Activated T-cell treated with anti-CD3 and anti-CD28 coated beads for 48 hours (primary cell): ENCODE measurements around the gene SLC35E4.
"Not testable (repeated sequence)": the region's sequence is repeated elsewhere in the genome, so short reads cannot be mapped to it uniquely, and the experiment has no call there.

Source experiments
- DNase-seq: peaks from one replicate; pipeline ENCODE4 v3.0.0-alpha.2; 2020; ENCODE audit warnings: low read depth

The SLC35E4 gene, protein sequence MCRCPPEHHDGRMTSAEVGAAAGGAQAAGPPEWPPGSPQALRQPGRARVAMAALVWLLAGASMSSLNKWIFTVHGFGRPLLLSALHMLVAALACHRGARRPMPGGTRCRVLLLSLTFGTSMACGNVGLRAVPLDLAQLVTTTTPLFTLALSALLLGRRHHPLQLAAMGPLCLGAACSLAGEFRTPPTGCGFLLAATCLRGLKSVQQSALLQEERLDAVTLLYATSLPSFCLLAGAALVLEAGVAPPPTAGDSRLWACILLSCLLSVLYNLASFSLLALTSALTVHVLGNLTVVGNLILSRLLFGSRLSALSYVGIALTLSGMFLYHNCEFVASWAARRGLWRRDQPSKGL

DNA sequence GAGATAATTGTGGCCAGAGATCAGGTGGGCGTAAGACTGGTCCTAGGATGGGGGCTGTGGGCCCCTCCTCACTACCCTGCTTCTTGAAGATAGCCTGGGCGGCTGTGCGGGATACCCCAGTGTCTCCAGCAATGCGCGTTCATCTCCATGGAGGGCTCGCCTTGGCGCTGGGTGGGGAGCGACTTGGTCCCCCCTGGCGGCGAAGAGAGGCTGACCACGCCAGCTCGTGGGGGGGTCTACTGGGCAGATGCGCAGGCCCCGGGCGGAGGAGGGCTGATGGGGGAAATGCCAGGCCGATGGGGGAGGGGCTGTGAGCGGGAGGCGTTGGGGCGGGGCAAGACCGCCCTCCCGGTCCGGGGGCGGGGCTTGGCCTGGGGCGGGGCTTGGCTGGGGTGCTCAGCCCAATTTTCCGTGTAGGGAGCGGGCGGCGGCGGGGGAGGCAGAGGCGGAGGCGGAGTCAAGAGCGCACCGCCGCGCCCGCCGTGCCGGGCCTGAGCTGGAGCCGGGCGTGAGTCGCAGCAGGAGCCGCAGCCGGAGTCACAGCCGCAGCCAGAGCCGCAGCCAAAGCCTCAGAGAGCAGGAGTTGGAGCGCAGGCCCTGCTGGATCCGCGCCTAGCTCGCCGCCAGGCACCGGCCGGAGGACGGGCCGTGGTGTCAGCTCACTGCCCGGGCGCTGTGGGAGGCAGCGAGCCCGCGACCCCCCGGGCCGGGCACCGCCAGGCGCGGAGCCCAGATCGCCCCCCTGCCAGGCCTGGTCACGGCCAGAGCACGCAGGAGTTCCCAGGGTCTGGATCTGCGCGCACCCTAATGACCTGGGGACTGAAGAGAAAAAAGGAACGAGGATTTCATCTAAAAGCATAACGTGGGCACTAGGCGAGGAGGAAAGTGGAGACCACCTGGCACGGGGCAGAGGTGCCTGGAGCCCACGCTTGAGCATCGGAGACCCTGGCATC lies at the start of gene SLC35E4:
Gene SLC35E4 (plus strand): TSS at position 509 of the 953 bp plus-strand sequence. CDS start 670 bp downstream, outside the sequence.
- DNase-seq = peak; percentile 95

GRCh38 chr22:30586414-30586813 lies 49.2 kb upstream of the SLC35E4 start:
- DNase-seq = no peak

DNA sequence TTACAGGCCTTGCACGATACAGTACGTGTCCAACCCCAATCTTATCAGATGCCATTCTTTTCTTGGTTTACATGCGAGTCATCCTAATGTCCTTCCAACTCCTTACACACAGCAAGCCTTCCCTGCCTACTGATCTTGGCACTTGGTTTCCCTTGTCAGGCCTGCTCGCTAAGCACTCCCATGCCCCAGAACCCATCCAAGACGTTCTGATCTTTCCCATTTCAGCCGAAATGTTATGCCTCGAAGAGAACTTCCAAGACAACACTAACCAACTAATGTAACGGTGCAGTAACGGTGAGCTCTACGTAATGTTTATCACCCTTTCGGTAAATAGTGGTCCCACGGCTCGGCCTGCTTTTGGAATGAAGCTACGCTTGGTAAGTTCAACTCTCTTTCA lies 44.4 kb upstream of the SLC35E4 start:
- DNase-seq = no peak

GRCh38 chr22:30591588-30592359 lies 43.8 kb upstream of the SLC35E4 start, which contains the start of gene PES1:
TSS of gene PES1 (minus strand) at chr22:30591910. CDS start at chr22:30591833, 77 bp downstream.
- peak; percentile 86 for DNase-seq

- not testable (repeated sequence) for DNase-seq
These were observed 43.2 kb upstream of the SLC35E4 start for GRCh38 chr22:30592360-30592713.

DNA sequence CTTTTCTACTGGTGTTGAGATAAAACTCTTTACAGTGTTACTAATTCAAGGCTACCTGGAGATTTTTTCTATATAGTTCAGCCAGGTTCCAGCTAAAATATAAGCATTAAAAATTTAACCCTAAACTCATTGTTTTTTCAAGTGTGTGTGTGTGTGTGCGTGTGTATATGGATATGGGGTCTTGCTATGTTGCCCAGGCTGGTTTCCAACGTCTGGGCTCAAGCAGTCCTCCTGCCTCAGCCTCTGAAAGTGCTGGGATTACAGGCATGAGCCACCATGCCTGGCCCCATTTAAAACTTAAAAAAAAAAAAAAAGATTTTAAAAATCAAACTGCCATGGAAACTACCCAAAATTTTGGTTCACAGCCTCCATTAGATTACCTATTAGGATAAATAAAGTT lies 39.4 kb upstream of the SLC35E4 start:
- DNase-seq = no peak

- no peak for DNase-seq
These were observed 38.7 kb upstream of the SLC35E4 start for GRCh38 chr22:30596886-30597285.

GRCh38 chr22:30598986-30599385 lies 36.6 kb upstream of the SLC35E4 start:
- DNase-seq = no peak

GRCh38 chr22:30600921-30601320 lies 34.7 kb upstream of the SLC35E4 start:
- DNase-seq = no peak

DNA sequence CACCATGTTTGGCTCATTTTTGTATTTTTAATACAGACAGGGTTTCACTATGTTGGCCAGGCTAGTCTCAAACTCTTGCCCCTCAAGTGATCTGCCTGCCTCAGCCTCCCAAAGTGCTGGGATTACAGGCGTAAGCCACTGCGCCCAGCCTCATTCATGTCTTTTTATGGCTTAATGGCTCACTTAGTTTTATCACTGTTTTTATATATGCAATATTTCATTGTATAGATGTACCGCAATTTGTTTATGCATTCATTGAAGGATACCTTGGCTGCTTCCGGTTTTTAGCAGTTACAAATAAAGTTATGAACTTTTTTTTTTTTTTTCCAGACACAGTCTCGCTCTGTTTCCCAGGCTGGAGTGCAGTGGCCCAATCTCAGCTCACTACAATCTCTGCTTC lies 34.1 kb upstream of the SLC35E4 start:
- no peak for DNase-seq

DNA sequence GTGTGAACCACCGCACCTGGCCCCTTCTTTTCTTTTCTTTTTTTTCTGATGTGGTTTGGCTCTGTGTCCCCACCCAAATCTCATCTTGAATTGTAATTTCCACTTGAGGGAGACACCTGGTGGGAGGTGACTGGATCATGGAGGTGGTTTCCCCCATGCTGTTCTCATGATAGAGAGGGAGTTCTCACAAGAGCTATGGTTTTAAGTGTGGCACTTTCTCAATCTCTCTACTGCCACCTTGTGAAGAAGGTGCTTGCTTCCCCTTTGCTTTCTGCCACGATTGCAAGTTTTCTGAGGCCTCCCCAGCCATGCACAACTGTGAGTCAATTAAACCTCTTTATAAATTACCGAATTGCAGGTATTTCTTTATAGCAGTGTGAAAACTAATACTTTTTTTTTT lies 33.5 kb upstream of the SLC35E4 start:
- no peak for DNase-seq

- DNase-seq = no peak
These were observed 31.8 kb upstream of the SLC35E4 start for GRCh38 chr22:30603801-30604200.

DNA sequence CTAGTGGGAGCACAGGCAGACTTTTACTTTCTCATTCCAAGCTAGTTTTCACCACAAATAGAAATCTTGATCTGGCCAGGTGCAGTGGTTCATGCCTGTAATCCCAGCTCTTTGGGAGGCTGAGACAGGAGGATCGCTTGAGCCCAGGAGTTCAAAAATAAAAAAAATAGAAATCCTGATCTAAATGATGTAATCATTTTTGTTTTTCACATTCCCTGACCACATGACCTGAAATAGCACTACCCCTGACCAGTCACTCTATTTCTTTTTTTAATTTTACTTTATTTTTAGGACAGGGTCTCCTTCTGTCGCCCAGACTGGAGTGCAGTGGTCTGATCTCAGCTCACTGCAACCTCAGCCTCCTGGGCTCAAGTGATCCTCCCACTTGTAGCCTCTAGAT lies 30.9 kb upstream of the SLC35E4 start:
- DNase-seq = no peak

GRCh38 chr22:30605449-30606110 lies 30.0 kb upstream of the SLC35E4 start:
- peak; percentile 34 for DNase-seq

GRCh38 chr22:30606455-30607299 lies 28.9 kb upstream of the SLC35E4 start, which contains the start of gene TCN2:
TSS of gene TCN2 (plus strand) at chr22:30607174. CDS start at chr22:30607332, 158 bp downstream.
- peak; percentile 32 for DNase-seq

- no peak for DNase-seq
These were observed 28.2 kb upstream of the SLC35E4 start for GRCh38 chr22:30607300-30607930.

DNA sequence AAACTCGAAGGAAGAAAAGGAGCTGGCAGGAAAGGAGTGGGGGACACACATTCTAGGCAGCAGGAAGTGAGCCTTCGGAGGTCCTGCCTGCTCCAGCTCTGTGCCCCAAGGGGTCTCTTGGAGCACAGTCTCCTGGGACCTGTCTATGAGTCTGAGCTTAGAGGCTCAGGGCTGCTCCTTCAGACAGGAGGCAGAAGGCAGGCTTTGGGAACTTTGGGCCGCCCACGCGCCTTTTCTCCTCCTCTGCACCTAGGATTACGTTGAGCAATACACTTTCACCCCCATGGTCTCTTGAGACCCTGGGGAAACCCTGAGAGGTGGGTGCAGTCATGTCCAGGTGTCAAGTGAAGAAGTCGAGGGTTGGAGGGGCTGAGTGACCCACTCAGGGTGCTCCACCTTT lies 27.6 kb upstream of the SLC35E4 start:
- no peak for DNase-seq

GRCh38 chr22:30609260-30610185 lies 26.1 kb upstream of the SLC35E4 start:
- no peak for DNase-seq

DNA sequence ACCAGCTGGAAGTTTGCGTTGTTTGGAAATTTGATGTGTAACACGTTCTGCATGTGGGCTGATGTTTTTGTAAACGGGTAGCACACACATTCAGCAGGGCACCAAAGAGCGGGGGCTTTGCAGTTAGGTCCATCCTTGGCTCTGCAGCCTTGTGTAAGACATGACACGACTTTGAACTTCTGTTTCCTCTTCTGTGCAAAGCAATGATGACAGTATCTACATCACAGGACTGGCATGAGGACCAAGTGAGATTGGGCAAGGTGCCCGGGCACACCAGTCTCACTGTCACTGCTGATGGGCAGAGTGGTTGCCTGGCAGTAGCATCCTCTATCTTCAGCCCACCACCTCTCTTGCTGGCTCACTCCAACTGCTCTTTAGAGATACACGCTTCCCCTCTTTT lies 25.3 kb upstream of the SLC35E4 start:
- DNase-seq = no peak
